H9 (cell line): Measurements from ENCODE around the gene WDR83. TPM values are rescaled to one million over a fixed set of nuclear protein-coding genes. Genes with fewer than 3 reads are reported as not detected.

Experiments
- DNase-seq: peaks from one replicate; pipeline ENCODE4 v3.0.0-alpha.2; 2017
- H2AFZ ChIP-seq: one replicate; pipeline ENCODE4 v1.6.1; 2013; ENCODE audit warnings: mild to moderate bottlenecking, low read length, control low read depth, moderate library complexity
- H2AK5ac ChIP-seq: 2 replicates; pipeline ENCODE4 v1.6.1; 2013; ENCODE audit warnings: low read length, control low read depth, mixed read lengths; ENCODE audit not compliant: insufficient read length
- H2BK120ac ChIP-seq: one replicate; pipeline ENCODE4 v1.6.1; 2013; ENCODE audit warnings: low read depth, mild to moderate bottlenecking, low read length, control low read depth, inconsistent platforms; ENCODE audit not compliant: poor library complexity, severe bottlenecking
- H2BK12ac ChIP-seq: 2 replicates; pipeline ENCODE4 v1.6.1; 2013; ENCODE audit warnings: low read length, control low read depth, mixed read lengths, low read depth; ENCODE audit not compliant: insufficient read length
- H2BK15ac ChIP-seq: 2 replicates; pipeline ENCODE4 v1.6.1; 2013; ENCODE audit warnings: low read depth, low read length, control low read depth
- H2BK20ac ChIP-seq: one replicate; pipeline ENCODE4 v1.6.1; 2013; ENCODE audit warnings: low read depth, mild to moderate bottlenecking, low read length, control low read depth, inconsistent platforms; ENCODE audit not compliant: poor library complexity, severe bottlenecking
- H2BK5ac ChIP-seq: 2 replicates; pipeline ENCODE4 v1.6.1; 2013; ENCODE audit warnings: low read length, control low read depth, mixed read lengths; ENCODE audit not compliant: insufficient read length
- H3K14ac ChIP-seq: 2 replicates; pipeline ENCODE4 v1.6.1; 2013; ENCODE audit warnings: low read length, control low read depth; ENCODE audit not compliant: insufficient read depth
- H3K18ac ChIP-seq: 2 replicates; pipeline ENCODE4 v1.6.1; 2013; ENCODE audit warnings: low read depth, mild to moderate bottlenecking, mixed read lengths, low read length, control low read depth; ENCODE audit not compliant: insufficient read length
- H3K23ac ChIP-seq: 2 replicates; pipeline ENCODE4 v1.6.1; 2013; ENCODE audit warnings: low read length, control low read depth, mixed read lengths, low read depth; ENCODE audit not compliant: insufficient read length
- H3K23me2 ChIP-seq: 2 replicates; pipeline ENCODE4 v1.6.1; 2013; ENCODE audit warnings: low read depth, mild to moderate bottlenecking, mixed read lengths, low read length, control low read depth; ENCODE audit not compliant: insufficient read length, poor library complexity, severe bottlenecking
- H3K27ac ChIP-seq: 2 replicates; pipeline ENCODE4 v1.5.1; 2013; ENCODE audit warnings: low read length, control low read depth, mixed read lengths, low read depth; ENCODE audit not compliant: insufficient read length
- H3K27me3 ChIP-seq: 2 replicates; pipeline ENCODE4 v1.6.1; 2013; ENCODE audit warnings: low read length, control low read depth, inconsistent platforms; ENCODE audit not compliant: insufficient read depth
- H3K4ac ChIP-seq: 2 replicates; pipeline ENCODE4 v1.6.1; 2013; ENCODE audit warnings: low read depth, mild to moderate bottlenecking, control low read depth, inconsistent platforms, low read length, moderate library complexity
- H3K4me1 ChIP-seq: 2 replicates; pipeline ENCODE4 v1.6.1; 2013; ENCODE audit warnings: low read length, control low read depth, inconsistent platforms; ENCODE audit not compliant: insufficient read depth
- H3K4me2 ChIP-seq: 2 replicates; pipeline ENCODE4 v1.6.1; 2013; ENCODE audit warnings: low read length, control low read depth, mixed read lengths; ENCODE audit not compliant: insufficient read length, insufficient read depth
- H3K56ac ChIP-seq: 2 replicates; pipeline ENCODE4 v1.6.1; 2013; ENCODE audit warnings: low read depth, mild to moderate bottlenecking, mixed read lengths, low read length, control low read depth; ENCODE audit not compliant: insufficient read length
- H3K79me1 ChIP-seq: 2 replicates; pipeline ENCODE4 v1.6.1; 2013; ENCODE audit warnings: low read depth, mild to moderate bottlenecking, moderate library complexity, low read length, control low read depth, inconsistent platforms; ENCODE audit not compliant: insufficient read depth, poor library complexity, severe bottlenecking
- H3K79me2 ChIP-seq: 2 replicates; pipeline ENCODE4 v1.6.1; 2013; ENCODE audit warnings: low read length, control low read depth, inconsistent platforms; ENCODE audit not compliant: insufficient read depth
- H3K9ac ChIP-seq: 2 replicates; pipeline ENCODE4 v1.6.1; 2013; ENCODE audit warnings: low read length, control low read depth, mixed read lengths; ENCODE audit not compliant: insufficient read length; ENCODE audit errors: extremely low read depth
- H3K9me3 ChIP-seq: one replicate; pipeline ENCODE4 v1.6.1; 2013; ENCODE audit warnings: low read depth, low read length, inconsistent platforms; ENCODE audit not compliant: control insufficient read depth
- H3T11ph ChIP-seq: one replicate; pipeline ENCODE4 v1.6.1; 2013; ENCODE audit warnings: mild to moderate bottlenecking, low read length, control low read depth, inconsistent platforms
- H4K20me1 ChIP-seq: one replicate; pipeline ENCODE4 v1.6.1; 2013; ENCODE audit not compliant: control insufficient read depth, insufficient read length, insufficient read depth
- H4K5ac ChIP-seq: 2 replicates; pipeline ENCODE4 v1.6.1; 2013; ENCODE audit warnings: low read depth, mild to moderate bottlenecking, mixed read lengths, low read length, control low read depth; ENCODE audit not compliant: insufficient read length
- H4K8ac ChIP-seq: replicated peaks from 2 replicates; pipeline ENCODE4 v1.6.1; 2013; ENCODE audit warnings: low read length, control low read depth, mixed read lengths, low read depth; ENCODE audit not compliant: insufficient read length
- H4K91ac ChIP-seq: 2 replicates; pipeline ENCODE4 v1.6.1; 2013; ENCODE audit warnings: low read depth, mild to moderate bottlenecking, moderate library complexity, mixed read lengths, low read length, control low read depth; ENCODE audit not compliant: insufficient read length
- H3K27ac Mint-ChIP-seq, 3 experiments: 2 replicates in 2 of 3; 3 replicates in 1 of 3; pipeline ENCODE4 v1.8.0; 2020 to 2021; ENCODE audit warnings: mixed read lengths in 3 of 3, mild to moderate bottlenecking in 1 of 3, moderate library complexity in 1 of 3
- H3K27me3 Mint-ChIP-seq: 2 replicates; pipeline ENCODE4 v1.8.0; 2021; ENCODE audit warnings: low read depth, mild to moderate bottlenecking, moderate library complexity, mixed read lengths
- H3K36me3 Mint-ChIP-seq, 3 experiments: 2 replicates in 2 of 3; 3 replicates in 1 of 3; pipeline ENCODE4 v1.8.0; 2020 to 2021; ENCODE audit warnings: low read depth in 3 of 3, mixed read lengths in 3 of 3; ENCODE audit not compliant: insufficient read depth in 1 of 3
- H3K4me1 Mint-ChIP-seq, 2 experiments: 2 replicates each; pipeline ENCODE4 v1.8.0; 2020; ENCODE audit warnings: mixed read lengths in 2 of 2
- H3K4me3 Mint-ChIP-seq, 2 experiments: 2 replicates in 1 of 2; 3 replicates in 1 of 2; pipeline ENCODE4 v1.8.0; 2020 to 2021; ENCODE audit warnings: mild to moderate bottlenecking in 2 of 2, mixed read lengths in 2 of 2, moderate library complexity in 1 of 2
- H3K9me3 Mint-ChIP-seq, 2 experiments: 2 replicates in 1 of 2; 3 replicates in 1 of 2; pipeline ENCODE4 v1.8.0; 2020; ENCODE audit warnings: mild to moderate bottlenecking in 2 of 2, mixed read lengths in 2 of 2, moderate library complexity in 1 of 2
- CTCF ChIP-seq: fragments of 200-600 bp; sonication (generic); conservative IDR thresholded peaks from 3 replicates; pipeline ENCODE4 v1.8.0; 2021; ENCODE audit warnings: antibody characterized with exemption, mild to moderate bottlenecking
- WGBS: extraction: QIAGEN DNeasy Blood & Tissue Kit; methylation state at CpG from one replicate; pipeline ENCODE4 v1.1.7; 2013; ENCODE audit warnings: missing lambda C conversion rate, low lambda C conversion rate, mixed read lengths; ENCODE audit not compliant: insufficient read length; ENCODE audit errors: extremely low coverage; 5-methylcytosine and 5-hydroxymethylcytosine counted together
- total RNA-seq: library from RNA; stranded (reverse); gene quantifications from 2 replicates; pipeline ENCODE4 v1.2.1, GENCODE V29; 2021

The WDR83 gene
- total RNA-seq, 1 experiment from 2014 or later: 21.0 TPM

- no peak overlapping the region for H3K14ac ChIP-seq
Measured at GRCh38 chr19:12695514-12695913, 28.9 kb downstream of the WDR83 start.

More at GRCh38 chr19:12695514-12695913, 28.9 kb downstream of the WDR83 start:
- Histone ChIP-seq H3K56ac (no peak overlapping the region), H2BK20ac (no peak overlapping the region), H3T11ph (no peak overlapping the region), H3K4me1 (0 out of 2 replicates have a peak, but pooled peaks cover 2% of the 10 kb centered on the region), H4K5ac (no peak overlapping the region), H2BK5ac (no peak overlapping the region), H3K4ac (no peak overlapping the region), H3K79me2 (no peaks in the 10 kb centered on the region), H3K9me3 (no peaks in the 10 kb centered on the region), H3K23ac (no peak overlapping the region), H3K27ac (no peak overlapping the region), H4K8ac (no peak overlapping the region), H3K79me1 (no peaks in the 10 kb centered on the region), H4K91ac (no peak overlapping the region), H2AK5ac (no peak overlapping the region), H3K23me2 (peaks cover 4% of the 10 kb centered on the region), H2BK12ac (no peak overlapping the region), H2AFZ (no peak overlapping the region), H2BK120ac (no peak overlapping the region), H2BK15ac (no peak overlapping the region), H3K18ac (no peak overlapping the region), H3K27me3 (no peaks in the 10 kb centered on the region), H3K4me2 (peak overlapping the region; percentile 81), H3K9ac (no peak overlapping the region), H4K20me1 (peaks cover 3% of the 10 kb centered on the region)
- no peaks in the 10 kb centered on the region; the same call in 1 of the 2 replicates for H3K27me3 Mint-ChIP-seq
- H3K27ac Mint-ChIP-seq: peak overlapping the region in 1 of 3 experiments; percentile 70; a peak in 1 of 7 replicates
- H3K4me3 Mint-ChIP-seq: peak overlapping the region; percentile 82 to 89
- WGBS: no CpG with 5 or more reads among the region's 1 CpG
- peaks cover 2 to 22% (median 14%) of the 10 kb centered on the region in 3 experiments; a peak in 6 of 7 replicates for H3K36me3 Mint-ChIP-seq
- no peak for DNase-seq
- no peak for TF ChIP-seq CTCF
- 0 out of 4 replicates have a peak, but pooled peaks cover 0 to 2% of the 10 kb centered on the region in 2 experiments for H3K4me1 Mint-ChIP-seq
- H3K9me3 Mint-ChIP-seq: no peaks in the 10 kb centered on the region
